ENCODE measurements around the gene BTAF1. TPM values are rescaled to one million over a fixed set of nuclear protein-coding genes. Genes with fewer than 3 reads are reported as not detected.

BTAF1 gene
- 42.5 and 45.2 TPM in 2 replicates for total RNA-seq (2021)
- long read RNA-seq, partial matches to known transcripts, result 130 of 208 reads
- long read RNA-seq, other reads (novel, unspliced or antisense), result 78 of 208 reads

DNA sequence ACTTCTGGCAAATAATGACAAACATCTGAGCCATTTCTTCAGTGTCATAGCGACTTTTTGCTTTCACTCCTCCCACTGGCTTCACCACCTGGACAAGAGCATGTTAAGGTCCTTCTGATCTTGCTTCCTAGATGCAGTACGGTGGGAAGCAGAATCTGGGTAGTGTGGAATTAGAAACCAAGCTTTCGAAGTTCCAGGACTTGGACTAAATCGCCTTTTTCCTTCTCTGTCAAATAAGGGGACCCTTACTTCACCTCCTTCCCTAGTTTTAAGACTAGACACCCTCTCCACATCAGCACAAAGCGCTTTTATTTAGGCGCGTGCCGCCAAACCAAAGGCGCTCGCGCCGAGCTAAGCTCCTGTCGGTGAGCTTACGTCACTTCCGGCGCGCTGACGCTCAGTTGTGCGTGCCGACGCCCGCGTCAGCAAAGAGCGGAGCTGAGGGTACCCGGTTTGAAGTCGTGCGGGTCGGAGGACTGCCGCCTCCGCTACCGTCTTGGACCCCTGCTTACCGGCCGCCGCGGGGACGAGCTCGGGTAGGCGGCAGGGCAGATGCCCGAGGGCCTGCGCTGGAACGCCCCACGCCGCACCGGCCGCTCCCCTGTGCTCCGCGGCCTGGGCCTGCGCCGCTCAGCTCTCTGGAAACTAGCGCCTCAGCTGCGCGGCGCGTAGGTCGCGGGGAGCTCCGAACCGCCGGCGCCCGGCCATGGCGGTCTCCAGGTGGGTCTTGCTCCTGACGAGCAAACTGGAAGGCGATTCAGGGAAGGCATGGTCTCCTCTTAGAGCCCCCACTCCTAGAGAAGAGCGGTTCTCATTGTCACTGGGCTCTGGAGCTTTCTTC is at the start of gene BTAF1:
Gene BTAF1 (plus strand): TSS at position 400 of the 841 bp plus-strand sequence. CDS start 307 bp downstream, at position 707.
- peak within 1 kb of the TSS; percentile 93 for H3K4me2 ChIP-seq (ENCODE audit: insufficient read depth, insufficient read length, low read length)
- no CpG with 5 or more reads among the region's 65 CpGs for WGBS (ENCODE audit: extremely low coverage, insufficient read length, low lambda C conversion rate)
- H3K27ac ChIP-seq (ENCODE audit: insufficient read length, low read depth, low read length), result peak within 1 kb of the TSS; percentile 84
- no peaks in the 10 kb centered on the region for H4K20me1 ChIP-seq (ENCODE audit: control insufficient read depth, insufficient read depth, insufficient read length)
- peaks cover 4% of the 10 kb centered on the region for H3K23me2 ChIP-seq (ENCODE audit: insufficient read length, low read depth, low read length, poor library complexity, severe bottlenecking)
- no peak within 1 kb of the TSS for H2BK15ac ChIP-seq (ENCODE audit: low read depth, low read length)
- Mint-ChIP-seq H3K9me3 (peaks cover 4 to 5% of the 10 kb centered on the region in 2 experiments), H3K27me3 (ENCODE audit: low read depth) (peaks cover 3% of the 10 kb centered on the region; the same call in 1 of the 2 replicates), H3K4me1 (peaks cover 18 to 32% of the 10 kb centered on the region in 2 experiments), H3K4me3 (peak within 1 kb of the TSS; percentile 84 to 94), H3K36me3 (ENCODE audit: insufficient read depth in 1 of 3, low read depth in 3 of 3) (peaks cover 13 to 25% (median 16%) of the 10 kb centered on the region in 3 experiments), H3K27ac (peak within 1 kb of the TSS; percentile 99)
- H2AK5ac ChIP-seq (ENCODE audit: insufficient read length, low read length), result no peak within 1 kb of the TSS
- peak within 1 kb of the TSS; percentile 99 for H4K5ac ChIP-seq (ENCODE audit: insufficient read length, low read depth, low read length)
- H3K4ac ChIP-seq (ENCODE audit: low read depth, low read length), result no peak within 1 kb of the TSS; the same call in 1 of the 2 replicates
- no peaks in the 10 kb centered on the region for H3K9me3 ChIP-seq (ENCODE audit: control insufficient read depth, low read depth, low read length)
- H3K14ac ChIP-seq (ENCODE audit: insufficient read depth, low read length), result peak within 1 kb of the TSS; percentile 97
- H4K8ac ChIP-seq (replicated peaks; ENCODE audit: insufficient read length, low read depth, low read length), result peak within 1 kb of the TSS; percentile 98
- peak within 1 kb of the TSS; percentile 97 for H3K18ac ChIP-seq (ENCODE audit: insufficient read length, low read depth, low read length)
- H3K79me2 ChIP-seq (ENCODE audit: insufficient read depth, low read length), result peaks cover 11% of the 10 kb centered on the region; the same call in 1 of the 2 replicates
- no peak within 1 kb of the TSS for H3K56ac ChIP-seq (ENCODE audit: insufficient read length, low read depth, low read length)
- no peak within 1 kb of the TSS for H2BK12ac ChIP-seq (ENCODE audit: insufficient read length, low read depth, low read length)
- TF ChIP-seq, protein P1, sequence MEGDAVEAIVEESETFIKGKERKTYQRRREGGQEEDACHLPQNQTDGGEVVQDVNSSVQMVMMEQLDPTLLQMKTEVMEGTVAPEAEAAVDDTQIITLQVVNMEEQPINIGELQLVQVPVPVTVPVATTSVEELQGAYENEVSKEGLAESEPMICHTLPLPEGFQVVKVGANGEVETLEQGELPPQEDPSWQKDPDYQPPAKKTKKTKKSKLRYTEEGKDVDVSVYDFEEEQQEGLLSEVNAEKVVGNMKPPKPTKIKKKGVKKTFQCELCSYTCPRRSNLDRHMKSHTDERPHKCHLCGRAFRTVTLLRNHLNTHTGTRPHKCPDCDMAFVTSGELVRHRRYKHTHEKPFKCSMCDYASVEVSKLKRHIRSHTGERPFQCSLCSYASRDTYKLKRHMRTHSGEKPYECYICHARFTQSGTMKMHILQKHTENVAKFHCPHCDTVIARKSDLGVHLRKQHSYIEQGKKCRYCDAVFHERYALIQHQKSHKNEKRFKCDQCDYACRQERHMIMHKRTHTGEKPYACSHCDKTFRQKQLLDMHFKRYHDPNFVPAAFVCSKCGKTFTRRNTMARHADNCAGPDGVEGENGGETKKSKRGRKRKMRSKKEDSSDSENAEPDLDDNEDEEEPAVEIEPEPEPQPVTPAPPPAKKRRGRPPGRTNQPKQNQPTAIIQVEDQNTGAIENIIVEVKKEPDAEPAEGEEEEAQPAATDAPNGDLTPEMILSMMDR (conservative IDR thresholded peaks at IDR 0.05), result no peak
- H2BK20ac ChIP-seq (ENCODE audit: low read depth, low read length, poor library complexity, severe bottlenecking), result no peak within 1 kb of the TSS
- H3K79me1 ChIP-seq (ENCODE audit: insufficient read depth, low read depth, low read length, poor library complexity, severe bottlenecking), result no peaks in the 10 kb centered on the region
- H3K23ac ChIP-seq (ENCODE audit: insufficient read length, low read depth, low read length), result no peak within 1 kb of the TSS
- no peaks in the 10 kb centered on the region for H3K27me3 ChIP-seq (ENCODE audit: insufficient read depth, low read length)
- H2BK5ac ChIP-seq (ENCODE audit: insufficient read length, low read length), result no peak within 1 kb of the TSS
- H4K91ac ChIP-seq (ENCODE audit: insufficient read length, low read depth, low read length), result no peak within 1 kb of the TSS
- peak within 1 kb of the TSS; percentile 89 for H2BK120ac ChIP-seq (ENCODE audit: low read depth, low read length, poor library complexity, severe bottlenecking)
- peak; percentile 93 for DNase-seq
- H2AFZ ChIP-seq (ENCODE audit: low read length), result no peak within 1 kb of the TSS
- H3K4me1 ChIP-seq (ENCODE audit: insufficient read depth, low read length), result no peaks in the 10 kb centered on the region
- peak within 1 kb of the TSS; percentile 97 for H3T11ph ChIP-seq (ENCODE audit: low read length)
- H3K9ac ChIP-seq (ENCODE audit: extremely low read depth, insufficient read length, low read length), result peak within 1 kb of the TSS; percentile 87
